ENCODE measurements around the gene MAP3K20. TPM values are rescaled to one million over a fixed set of nuclear protein-coding genes. Genes with fewer than 3 reads are reported as not detected.

MAP3K20 gene
- total RNA-seq, 1 experiment from 2014 or later: 7.1 TPM

DNA sequence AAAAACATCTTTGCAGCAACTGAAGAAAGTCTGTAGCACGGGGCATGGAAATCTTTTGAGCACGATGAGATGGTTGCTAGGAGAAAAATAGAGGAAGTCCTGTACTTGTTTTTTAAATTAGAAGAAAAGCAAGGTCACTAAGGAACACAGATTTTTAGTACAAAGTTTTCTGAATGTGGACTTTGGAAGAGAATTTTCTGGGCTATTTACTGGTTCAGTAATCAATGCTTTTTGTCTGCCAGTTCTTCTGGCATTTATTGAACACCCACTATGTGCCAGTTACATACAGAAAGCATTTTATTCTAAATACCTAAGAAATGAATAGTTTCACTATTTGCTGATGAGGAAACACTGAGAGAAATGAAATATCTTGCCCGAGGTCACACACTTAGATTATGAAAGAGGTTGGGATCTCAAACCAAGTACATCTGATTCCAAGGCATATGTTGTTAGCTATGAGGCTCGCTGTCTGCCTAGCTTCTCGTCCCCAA, 15.6 kb upstream of the MAP3K20 start:
- Histone ChIP-seq H3K27me3 (ENCODE audit: control insufficient read depth, insufficient read depth, low read length) (no peaks in the 10 kb centered on the region; the same call in 1 of the 2 replicates), H3K4me3 (ENCODE audit: insufficient read depth, low read depth, low read length) (no peak overlapping the region), H3K36me3 (replicated peaks; ENCODE audit: control insufficient read depth, insufficient read depth, low read length) (no peaks in the 10 kb centered on the region)
- no peak for DNase-seq

DNA sequence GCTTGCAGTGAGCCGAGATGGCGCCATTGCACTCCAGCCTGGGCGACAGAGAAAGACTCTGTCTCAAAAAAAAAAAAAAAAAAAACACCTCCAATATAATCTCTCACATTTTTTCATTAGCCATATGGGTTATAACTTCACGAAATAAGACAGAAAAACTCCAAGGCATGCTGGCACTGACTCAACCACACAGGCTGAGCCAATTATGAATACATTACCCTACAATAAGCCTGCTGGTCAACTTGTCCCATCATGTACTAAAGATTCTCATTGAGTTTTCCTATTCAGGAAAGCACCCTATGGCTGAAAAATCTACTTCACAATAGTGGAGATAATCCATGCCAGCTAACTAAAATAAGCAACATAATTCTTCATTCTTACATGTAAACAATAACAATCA, 12.8 kb upstream of the MAP3K20 start:
- Histone ChIP-seq H3K27me3 (ENCODE audit: control insufficient read depth, insufficient read depth, low read length) (no peaks in the 10 kb centered on the region; the same call in 1 of the 2 replicates), H3K4me3 (ENCODE audit: insufficient read depth, low read depth, low read length) (no peak overlapping the region), H3K36me3 (replicated peaks; ENCODE audit: control insufficient read depth, insufficient read depth, low read length) (no peaks in the 10 kb centered on the region)
- DNase-seq: no peak

- no peaks in the 10 kb centered on the region for H3K36me3 ChIP-seq (replicated peaks; ENCODE audit: control insufficient read depth, insufficient read depth, low read length)
- DNase-seq: no peak
- H3K27me3 ChIP-seq (ENCODE audit: control insufficient read depth, insufficient read depth, low read length): no peaks in the 10 kb centered on the region
- H3K4me3 ChIP-seq (ENCODE audit: insufficient read depth, low read depth, low read length): no peak overlapping the region
Measured at GRCh38 chr2:173064151-173064805, 11.4 kb upstream of the MAP3K20 start.

DNA sequence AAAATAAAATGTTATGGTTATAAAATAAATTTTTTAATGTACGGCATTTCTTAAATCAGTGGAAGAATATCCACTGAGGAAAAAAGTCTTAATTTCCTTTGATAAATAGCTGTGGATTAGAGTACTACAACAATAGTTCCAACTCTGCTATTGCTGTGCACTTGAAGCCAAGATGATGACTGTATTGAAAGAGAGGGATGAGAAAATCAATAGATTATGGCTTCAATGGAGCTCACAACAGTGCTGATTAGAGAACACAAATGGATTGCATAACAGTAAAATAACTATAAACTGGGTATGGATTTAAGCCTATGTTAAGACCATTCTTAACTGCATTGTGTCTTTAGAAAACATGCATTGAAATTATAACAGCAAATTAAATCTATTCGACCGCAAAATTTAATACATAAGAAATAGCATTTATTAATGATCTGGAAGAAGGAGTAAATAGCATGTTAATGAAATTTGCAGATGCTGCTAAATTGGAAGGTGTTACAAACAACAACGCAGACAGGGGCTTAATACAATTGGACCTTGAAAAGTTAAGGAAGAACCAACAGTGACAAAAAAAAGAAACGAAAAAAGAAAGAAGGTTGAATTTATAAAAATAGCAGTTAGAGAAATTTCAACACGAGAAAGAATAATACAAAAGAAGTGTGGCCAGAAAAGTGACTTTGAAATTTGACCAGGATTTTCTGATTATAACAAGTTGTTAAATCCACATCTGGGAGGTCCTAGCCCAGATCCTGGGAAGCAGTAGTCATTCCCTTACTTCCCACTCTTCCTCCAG, 8.6 kb upstream of the MAP3K20 start:
- DNase-seq: no peak
- no peaks in the 10 kb centered on the region for H3K36me3 ChIP-seq (replicated peaks; ENCODE audit: control insufficient read depth, insufficient read depth, low read length)
- H3K4me3 ChIP-seq (ENCODE audit: insufficient read depth, low read depth, low read length): no peak overlapping the region
- H3K27me3 ChIP-seq (ENCODE audit: control insufficient read depth, insufficient read depth, low read length): no peaks in the 10 kb centered on the region

GRCh38 chr2:173075056-173075780, 428 bp upstream of the MAP3K20 start:
- H3K36me3 ChIP-seq (replicated peaks; ENCODE audit: control insufficient read depth, insufficient read depth, low read length): no peaks in the 10 kb centered on the region
- DNase-seq: no peak
- peak overlapping the region; percentile 70 for H3K4me3 ChIP-seq (ENCODE audit: insufficient read depth, low read depth, low read length)
- peaks cover 2% of the 10 kb centered on the region; the same call in 1 of the 2 replicates for H3K27me3 ChIP-seq (ENCODE audit: control insufficient read depth, insufficient read depth, low read length)

DNA sequence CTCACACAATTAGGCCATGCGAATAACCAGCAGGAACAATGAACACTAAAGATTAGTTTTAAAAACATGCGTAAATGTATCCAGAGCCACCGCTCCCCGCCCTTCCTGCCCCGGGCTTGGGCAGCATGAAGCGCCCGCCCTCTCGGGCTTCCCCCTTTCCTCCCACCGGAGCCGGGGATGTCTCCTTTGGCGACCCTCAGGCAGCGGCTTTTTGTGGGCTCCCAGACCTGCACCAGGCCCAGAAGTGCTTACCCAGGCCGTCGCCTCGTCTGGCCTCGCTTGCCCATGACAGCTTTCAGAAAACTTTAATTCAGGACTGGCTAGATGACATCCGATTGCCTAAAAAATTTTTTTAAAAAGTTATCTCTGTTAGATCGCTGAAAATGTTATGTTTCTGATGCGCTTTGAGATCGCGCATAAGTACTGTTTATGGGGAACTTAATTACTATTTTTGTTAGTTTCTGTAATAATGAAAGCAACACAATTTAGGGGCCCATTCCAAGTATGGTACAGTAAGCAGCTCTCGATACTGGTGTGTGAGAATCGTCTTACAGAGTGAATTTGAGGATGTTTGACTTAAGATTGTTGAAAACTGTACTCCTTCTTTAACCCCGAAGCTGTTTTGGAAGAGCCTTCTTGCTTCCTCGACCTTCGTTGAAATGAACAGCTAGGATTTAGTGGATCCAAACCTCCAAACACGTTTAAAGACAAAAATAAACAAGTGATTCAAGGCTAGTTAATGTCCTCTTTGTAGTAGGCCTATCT, 1.1 kb downstream of the MAP3K20 start:
- H3K27me3 ChIP-seq (ENCODE audit: control insufficient read depth, insufficient read depth, low read length): peaks cover 2% of the 10 kb centered on the region; the same call in 1 of the 2 replicates
- peak; percentile 67 for DNase-seq

GRCh38 chr2:173077506-173078177, 2.0 kb downstream of the MAP3K20 start:
- H3K4me3 ChIP-seq (ENCODE audit: insufficient read depth, low read depth, low read length): no peak overlapping the region

More for the DNA sequence above, 1.1 kb downstream of the MAP3K20 start:
- Histone ChIP-seq H3K36me3 (replicated peaks; ENCODE audit: control insufficient read depth, insufficient read depth, low read length) (no peaks in the 10 kb centered on the region), H3K4me3 (ENCODE audit: insufficient read depth, low read depth, low read length) (peak overlapping the region; percentile 70)

DNA sequence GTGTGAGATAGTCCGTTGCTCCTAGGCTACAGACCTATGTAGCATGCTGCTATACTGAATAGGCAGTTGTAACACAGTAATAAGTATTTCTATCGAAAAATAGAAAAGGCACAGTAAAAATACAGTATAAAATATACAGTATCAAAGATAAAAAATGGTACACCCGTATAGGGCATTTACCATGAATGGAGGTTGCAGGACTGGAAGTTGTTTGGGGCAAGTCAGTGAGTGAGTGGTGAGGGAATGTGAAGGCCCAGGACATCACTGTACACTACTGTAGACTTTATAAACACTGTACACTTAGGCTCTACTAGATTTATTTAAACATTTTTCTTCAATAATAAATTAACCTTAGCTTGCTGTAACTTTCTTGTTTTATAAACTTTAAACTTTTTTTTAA, 3.5 kb downstream of the MAP3K20 start:
- H3K4me3 ChIP-seq (ENCODE audit: insufficient read depth, low read depth, low read length): no peak overlapping the region
- peaks cover 2% of the 10 kb centered on the region; the same call in 1 of the 2 replicates for H3K27me3 ChIP-seq (ENCODE audit: control insufficient read depth, insufficient read depth, low read length)
- no peak for DNase-seq
- no peaks in the 10 kb centered on the region for H3K36me3 ChIP-seq (replicated peaks; ENCODE audit: control insufficient read depth, insufficient read depth, low read length)

More at GRCh38 chr2:173077506-173078177, 2.0 kb downstream of the MAP3K20 start:
- no peaks in the 10 kb centered on the region for H3K36me3 ChIP-seq (replicated peaks; ENCODE audit: control insufficient read depth, insufficient read depth, low read length)
- H3K27me3 ChIP-seq (ENCODE audit: control insufficient read depth, insufficient read depth, low read length): peaks cover 2% of the 10 kb centered on the region; the same call in 1 of the 2 replicates
- no peak for DNase-seq

- Histone ChIP-seq H3K27me3 (ENCODE audit: control insufficient read depth, insufficient read depth, low read length) (peaks cover 2% of the 10 kb centered on the region; the same call in 1 of the 2 replicates), H3K4me3 (ENCODE audit: insufficient read depth, low read depth, low read length) (no peak overlapping the region), H3K36me3 (replicated peaks; ENCODE audit: control insufficient read depth, insufficient read depth, low read length) (no peaks in the 10 kb centered on the region)
- no peak for DNase-seq
Measured at GRCh38 chr2:173079973-173080860, 4.6 kb downstream of the MAP3K20 start.

- Histone ChIP-seq H3K36me3 (replicated peaks; ENCODE audit: control insufficient read depth, insufficient read depth, low read length) (no peaks in the 10 kb centered on the region), H3K4me3 (ENCODE audit: insufficient read depth, low read depth, low read length) (no peak overlapping the region), H3K27me3 (ENCODE audit: control insufficient read depth, insufficient read depth, low read length) (no peaks in the 10 kb centered on the region)
- no peak for DNase-seq
Measured at GRCh38 chr2:173086518-173087213, 11.0 kb downstream of the MAP3K20 start.

DNA sequence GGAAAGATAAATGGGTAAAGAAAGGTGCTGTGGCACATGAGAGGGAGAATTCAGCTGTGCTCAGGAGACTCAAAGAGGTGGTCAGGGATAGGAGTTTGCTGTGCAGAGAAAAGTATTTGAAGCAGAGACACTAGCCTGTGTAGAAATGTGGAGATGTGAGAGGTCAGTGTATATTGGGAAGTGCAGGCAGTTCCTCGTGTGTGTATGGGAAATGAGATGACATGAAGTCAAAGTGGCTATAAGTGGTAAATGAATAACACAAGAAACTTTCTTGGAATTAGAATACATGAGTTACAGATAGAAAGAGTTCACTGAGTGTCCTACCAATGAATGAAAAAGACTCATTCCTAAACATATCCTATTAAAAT, 11.6 kb downstream of the MAP3K20 start:
- no peak for DNase-seq
- Histone ChIP-seq H3K36me3 (replicated peaks; ENCODE audit: control insufficient read depth, insufficient read depth, low read length) (no peaks in the 10 kb centered on the region), H3K4me3 (ENCODE audit: insufficient read depth, low read depth, low read length) (no peak overlapping the region), H3K27me3 (ENCODE audit: control insufficient read depth, insufficient read depth, low read length) (no peaks in the 10 kb centered on the region)

DNA sequence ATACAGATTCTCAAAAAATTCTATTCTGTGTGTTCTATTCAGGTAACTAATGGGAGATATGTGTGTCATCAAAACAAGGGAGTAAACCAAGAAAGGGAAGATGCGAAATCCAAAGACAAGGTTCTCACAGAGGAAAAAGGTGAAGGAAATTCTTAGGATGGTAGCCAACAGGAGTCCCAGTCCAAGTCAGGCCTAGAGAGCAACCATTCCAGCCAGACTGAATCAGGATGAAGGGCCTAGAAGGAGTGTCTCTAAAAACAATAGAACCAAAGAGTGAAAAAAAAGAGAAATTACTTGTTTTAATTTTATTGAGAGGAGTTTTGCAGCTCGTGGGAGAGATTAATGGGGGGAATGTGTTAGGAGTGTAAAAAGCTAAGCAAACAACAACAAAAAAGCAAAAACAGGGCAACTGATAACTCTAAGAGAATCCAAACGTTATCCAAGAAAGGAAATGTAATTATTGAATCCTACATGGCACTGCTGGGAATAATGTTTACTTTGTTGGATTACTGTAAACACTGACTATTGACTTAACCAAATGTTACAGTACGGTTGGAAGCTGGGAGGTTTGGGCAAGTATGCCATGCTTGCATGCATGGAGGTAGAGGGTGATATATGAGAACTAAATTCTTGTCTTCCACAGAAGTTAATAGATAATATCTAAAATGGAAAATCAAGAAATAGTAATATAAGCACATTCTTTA, 12.3 kb downstream of the MAP3K20 start:
- no peaks in the 10 kb centered on the region for H3K27me3 ChIP-seq (ENCODE audit: control insufficient read depth, insufficient read depth, low read length)
- no peak for DNase-seq
- no peaks in the 10 kb centered on the region for H3K36me3 ChIP-seq (replicated peaks; ENCODE audit: control insufficient read depth, insufficient read depth, low read length)
- no peak overlapping the region for H3K4me3 ChIP-seq (ENCODE audit: insufficient read depth, low read depth, low read length)

Data from H7 (cell line).